ENCODE results near the gene PRKCZ.
A peak's percentile ranks its signal among the peaks of the same experiment; 100 is the strongest.

DNA sequence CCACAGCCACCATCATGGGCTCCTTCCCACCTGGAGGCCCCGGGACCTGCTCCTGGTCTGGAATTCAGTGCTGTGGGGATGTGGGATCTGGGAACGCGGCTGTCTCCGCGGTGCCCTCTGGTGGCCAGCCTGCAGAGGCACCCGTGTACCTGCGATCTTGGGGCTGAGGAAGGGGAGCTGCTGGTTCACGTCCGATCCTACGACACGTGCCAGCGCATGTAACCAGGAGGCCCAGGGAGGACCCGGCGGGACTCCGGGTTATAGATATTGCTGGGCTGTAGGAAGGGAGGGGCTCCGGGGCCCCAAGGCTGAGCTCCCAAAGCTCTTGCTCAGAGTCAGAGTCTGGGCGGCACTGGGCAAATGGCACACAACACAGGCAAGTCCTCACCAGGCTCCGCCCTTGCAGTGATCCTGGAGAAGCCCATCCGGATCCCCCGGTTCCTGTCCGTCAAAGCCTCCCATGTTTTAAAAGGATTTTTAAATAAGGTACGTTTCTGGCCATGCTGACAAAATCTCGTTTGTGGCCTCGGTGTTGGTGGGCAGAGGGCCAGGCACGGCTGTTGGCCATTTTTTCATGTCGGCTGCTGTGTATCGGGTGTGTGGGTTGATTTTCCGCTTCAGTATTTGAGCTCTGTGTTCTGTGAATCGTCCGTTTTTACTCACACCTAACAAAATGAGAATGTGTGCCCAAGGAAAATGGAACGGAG is 124.3 kb downstream of the PRKCZ start:
- no peak for TF ChIP-seq RCOR1 (IDR thresholded peaks at IDR 0.05; ENCODE audit: insufficient replicate concordance, low read length)
- TF ChIP-seq MXI1 (IDR thresholded peaks at IDR 0.05; ENCODE audit: borderline replicate concordance, low read depth, low read length), result no peak
- no peak for TF ChIP-seq POLR2A (IDR thresholded peaks at IDR 0.05; ENCODE audit: low read depth, low read length)
- TF ChIP-seq, protein P1, sequence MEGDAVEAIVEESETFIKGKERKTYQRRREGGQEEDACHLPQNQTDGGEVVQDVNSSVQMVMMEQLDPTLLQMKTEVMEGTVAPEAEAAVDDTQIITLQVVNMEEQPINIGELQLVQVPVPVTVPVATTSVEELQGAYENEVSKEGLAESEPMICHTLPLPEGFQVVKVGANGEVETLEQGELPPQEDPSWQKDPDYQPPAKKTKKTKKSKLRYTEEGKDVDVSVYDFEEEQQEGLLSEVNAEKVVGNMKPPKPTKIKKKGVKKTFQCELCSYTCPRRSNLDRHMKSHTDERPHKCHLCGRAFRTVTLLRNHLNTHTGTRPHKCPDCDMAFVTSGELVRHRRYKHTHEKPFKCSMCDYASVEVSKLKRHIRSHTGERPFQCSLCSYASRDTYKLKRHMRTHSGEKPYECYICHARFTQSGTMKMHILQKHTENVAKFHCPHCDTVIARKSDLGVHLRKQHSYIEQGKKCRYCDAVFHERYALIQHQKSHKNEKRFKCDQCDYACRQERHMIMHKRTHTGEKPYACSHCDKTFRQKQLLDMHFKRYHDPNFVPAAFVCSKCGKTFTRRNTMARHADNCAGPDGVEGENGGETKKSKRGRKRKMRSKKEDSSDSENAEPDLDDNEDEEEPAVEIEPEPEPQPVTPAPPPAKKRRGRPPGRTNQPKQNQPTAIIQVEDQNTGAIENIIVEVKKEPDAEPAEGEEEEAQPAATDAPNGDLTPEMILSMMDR (conservative IDR thresholded peaks at IDR 0.05; ENCODE audit: low read depth, low read length), result peak; percentile 80
